ENCODE data around the gene CTCF.
"Not testable (repeated sequence)": the region's sequence is repeated elsewhere in the genome, so short reads cannot be mapped to it uniquely, and the experiment has no call there.

DNA sequence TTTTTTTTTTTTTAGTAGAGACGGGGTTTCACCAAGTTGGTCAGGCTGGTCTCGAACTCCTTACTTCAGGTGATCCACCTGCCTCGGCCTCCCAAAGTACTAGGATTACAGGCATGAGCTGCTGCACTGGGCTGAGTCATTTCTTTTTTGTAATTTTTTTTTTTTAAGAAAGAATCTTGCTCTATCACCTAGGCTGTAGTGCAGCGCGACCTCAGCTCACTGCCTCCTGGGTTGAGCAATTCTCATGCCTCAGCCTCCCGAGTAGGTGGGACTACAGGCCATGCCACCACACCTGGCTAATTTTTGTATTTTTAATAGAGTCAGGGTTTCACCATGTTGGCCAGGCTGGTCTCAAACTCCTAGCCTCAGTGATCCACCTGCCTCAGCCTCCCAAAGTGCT is 28.3 kb upstream of the CTCF start:
- TF ChIP-seq, protein P1, sequence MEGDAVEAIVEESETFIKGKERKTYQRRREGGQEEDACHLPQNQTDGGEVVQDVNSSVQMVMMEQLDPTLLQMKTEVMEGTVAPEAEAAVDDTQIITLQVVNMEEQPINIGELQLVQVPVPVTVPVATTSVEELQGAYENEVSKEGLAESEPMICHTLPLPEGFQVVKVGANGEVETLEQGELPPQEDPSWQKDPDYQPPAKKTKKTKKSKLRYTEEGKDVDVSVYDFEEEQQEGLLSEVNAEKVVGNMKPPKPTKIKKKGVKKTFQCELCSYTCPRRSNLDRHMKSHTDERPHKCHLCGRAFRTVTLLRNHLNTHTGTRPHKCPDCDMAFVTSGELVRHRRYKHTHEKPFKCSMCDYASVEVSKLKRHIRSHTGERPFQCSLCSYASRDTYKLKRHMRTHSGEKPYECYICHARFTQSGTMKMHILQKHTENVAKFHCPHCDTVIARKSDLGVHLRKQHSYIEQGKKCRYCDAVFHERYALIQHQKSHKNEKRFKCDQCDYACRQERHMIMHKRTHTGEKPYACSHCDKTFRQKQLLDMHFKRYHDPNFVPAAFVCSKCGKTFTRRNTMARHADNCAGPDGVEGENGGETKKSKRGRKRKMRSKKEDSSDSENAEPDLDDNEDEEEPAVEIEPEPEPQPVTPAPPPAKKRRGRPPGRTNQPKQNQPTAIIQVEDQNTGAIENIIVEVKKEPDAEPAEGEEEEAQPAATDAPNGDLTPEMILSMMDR (IDR thresholded peaks at IDR 0.05), result not testable (repeated sequence)
- TF ChIP-seq EP300, POLR2A (IDR thresholded peaks at IDR 0.05): not testable (repeated sequence)

All from tibial nerve (tissue), 4 donors.